Activated CD4-positive, CD25-positive, alpha-beta regulatory T cell treated with anti-CD3 and anti-CD28 coated beads, Interleukin-2, amount 50 U/mL, for 72 hours (primary cell): Measurements from ENCODE around the gene MACROD2.

Experiments
- DNase-seq: peaks from one replicate; pipeline ENCODE4 v3.0.0; 2021

MACROD2 gene

DNA sequence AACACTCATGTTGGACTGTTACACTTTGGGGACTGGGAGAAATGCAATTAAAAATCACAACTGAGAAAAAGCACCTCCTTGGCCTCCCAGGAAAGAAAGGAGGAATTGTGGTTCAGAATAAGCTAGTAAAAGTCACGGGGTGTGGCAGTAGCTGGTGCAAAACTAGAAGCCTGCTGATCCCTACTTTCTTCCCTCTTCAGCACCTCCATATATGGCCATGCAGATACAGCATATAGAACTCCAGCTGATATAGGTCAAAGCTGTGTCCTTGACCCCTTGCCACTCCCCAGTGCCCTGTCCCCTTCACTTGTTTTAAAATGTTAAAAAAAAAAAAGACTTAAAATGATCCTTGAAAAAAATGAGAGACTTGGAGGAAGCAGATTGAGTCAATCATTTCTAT is 347.6 kb downstream of the MACROD2 start:
- DNase-seq, result no peak

DNA sequence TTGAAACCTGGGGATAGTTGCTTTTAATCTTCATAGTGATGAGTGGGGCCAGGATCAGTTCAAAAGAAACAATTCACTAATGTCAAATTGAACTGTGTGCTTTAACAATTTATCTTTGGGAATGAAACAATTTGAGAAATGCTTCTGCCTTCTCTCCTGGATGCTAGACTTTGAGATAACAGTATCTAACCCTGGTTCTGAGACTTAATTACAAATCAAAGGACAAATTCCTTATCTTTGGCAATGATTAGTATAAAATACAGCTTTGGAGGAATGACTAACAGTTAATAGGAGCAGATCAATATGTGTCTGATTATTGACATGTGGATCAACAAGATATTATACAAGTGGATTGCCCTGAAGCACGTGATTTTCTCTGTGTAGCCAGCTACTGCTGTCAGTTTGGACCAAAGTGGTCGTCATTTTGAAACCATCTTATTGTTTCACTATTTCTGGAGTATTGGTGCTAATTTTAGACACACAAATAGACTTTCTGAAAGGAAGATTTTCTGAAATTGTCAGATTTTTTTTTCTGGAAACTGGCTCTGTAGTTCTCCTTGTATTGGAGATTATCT is 348.3 kb downstream of the MACROD2 start:
- DNase-seq, result no peak

DNA sequence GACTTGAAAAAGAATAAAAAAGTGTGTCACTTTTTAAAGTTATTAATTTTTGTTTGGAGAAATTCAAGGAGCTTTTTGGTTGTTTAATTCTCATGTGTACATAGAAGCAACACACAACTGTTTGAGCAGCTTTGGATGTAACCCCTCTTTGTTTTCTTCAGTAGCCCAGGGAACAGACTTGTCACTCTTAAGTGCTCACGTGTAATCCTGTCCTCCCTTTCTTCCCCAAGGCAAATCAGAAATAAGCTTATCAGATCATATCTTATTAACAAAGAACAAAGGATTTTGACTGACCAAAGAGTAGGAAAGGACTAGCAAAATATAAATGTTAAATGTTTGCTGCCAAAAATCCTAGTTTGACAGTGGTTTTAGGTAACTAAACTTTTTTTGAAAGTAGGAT is 349.4 kb downstream of the MACROD2 start:
- DNase-seq, result no peak

DNA sequence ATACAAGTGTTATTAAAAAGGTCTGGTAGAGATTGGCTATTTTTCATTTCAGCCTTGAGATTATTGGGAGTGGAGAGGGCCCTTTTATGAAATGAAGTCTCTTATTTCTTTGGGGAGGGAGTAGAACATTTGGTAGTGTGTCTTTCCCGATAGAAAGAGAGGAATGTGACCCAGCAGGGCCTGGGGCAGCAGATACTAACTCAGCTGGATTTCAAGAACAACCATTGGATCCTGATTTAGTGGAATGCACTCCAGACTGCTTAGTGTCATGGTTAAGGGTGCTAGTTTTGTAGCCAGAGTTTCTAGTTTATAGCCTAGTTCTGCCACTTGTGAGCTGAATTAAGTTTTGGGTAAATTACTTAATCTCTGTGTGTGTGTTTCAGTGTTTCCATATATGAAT is 360.5 kb downstream of the MACROD2 start:
- no peak for DNase-seq

DNA sequence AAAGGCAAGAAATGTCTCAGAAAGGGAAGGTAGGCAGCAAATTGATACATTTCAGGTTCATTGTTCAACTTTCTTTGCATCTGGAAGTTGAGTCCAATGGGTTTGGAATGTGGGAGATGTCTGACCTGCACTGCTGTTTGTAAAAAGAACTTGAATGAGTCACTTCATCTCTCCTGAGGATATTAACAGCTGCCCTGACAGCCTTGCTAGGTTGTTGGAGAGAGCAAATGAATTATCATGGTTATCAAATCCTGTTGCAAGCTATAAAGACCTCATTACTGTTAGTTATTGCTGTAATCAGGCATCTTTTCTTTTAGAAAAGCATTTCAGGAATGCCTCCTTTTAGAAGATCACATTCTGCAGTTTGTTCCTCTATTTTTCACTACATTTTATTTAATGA is 365.1 kb downstream of the MACROD2 start:
- no peak for DNase-seq

DNA sequence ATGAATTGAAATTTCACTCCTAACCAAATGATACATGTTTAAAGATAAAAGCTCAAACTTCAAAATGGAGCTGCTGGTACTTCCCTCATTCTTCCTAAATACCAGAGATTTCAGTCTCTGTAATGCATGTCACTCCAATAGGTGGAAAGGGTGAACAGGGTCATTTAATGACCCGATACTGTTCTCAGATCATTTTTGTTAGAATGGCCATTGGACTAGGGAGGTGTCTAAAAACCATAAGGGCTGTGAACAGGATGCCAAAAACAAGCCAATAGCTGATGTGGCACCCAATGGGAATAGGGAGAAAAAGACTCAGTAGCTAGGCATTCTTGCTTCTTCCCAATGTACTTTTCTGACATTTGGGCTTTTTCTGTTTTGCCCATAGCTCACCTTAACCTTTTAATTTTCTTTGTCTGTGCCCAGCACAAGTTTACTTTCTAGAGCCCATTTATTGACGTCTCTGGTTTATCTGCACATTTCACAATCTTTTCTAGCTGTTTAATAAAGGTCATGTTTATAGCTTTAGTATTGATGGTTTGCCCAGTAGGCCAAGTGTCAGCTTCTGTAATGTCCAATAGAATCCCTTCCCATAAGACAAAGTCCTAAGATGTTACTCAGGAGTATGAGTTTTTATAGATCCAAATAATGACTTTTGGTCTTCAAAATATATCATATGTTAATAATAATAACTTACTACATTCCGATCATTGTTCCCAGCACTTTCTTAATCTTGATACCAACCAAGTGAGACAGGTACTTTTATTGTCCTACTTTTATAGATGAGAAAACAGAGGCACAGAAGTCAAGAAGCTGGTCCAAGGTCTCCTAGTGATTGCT is 366.4 kb downstream of the MACROD2 start:
- DNase-seq, result no peak

DNA sequence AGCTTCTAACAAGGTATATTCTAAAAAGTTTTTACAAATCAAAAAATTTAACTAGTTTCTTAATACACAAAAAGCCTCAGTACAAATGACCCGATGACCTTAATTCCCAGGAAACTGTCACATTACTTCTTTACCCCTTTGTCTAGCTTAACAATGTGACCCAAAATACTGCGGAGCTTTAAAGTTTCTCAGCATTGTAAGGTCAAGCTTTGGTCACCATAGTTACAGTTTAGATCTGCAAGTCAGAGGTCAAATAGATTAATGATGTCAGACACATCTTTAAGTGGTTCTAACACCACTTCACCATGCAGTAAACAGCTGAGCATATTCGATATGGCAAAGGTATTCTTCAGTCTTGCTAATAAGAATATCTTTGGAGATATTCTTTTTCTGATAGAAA is 378.9 kb downstream of the MACROD2 start:
- no peak for DNase-seq

DNA sequence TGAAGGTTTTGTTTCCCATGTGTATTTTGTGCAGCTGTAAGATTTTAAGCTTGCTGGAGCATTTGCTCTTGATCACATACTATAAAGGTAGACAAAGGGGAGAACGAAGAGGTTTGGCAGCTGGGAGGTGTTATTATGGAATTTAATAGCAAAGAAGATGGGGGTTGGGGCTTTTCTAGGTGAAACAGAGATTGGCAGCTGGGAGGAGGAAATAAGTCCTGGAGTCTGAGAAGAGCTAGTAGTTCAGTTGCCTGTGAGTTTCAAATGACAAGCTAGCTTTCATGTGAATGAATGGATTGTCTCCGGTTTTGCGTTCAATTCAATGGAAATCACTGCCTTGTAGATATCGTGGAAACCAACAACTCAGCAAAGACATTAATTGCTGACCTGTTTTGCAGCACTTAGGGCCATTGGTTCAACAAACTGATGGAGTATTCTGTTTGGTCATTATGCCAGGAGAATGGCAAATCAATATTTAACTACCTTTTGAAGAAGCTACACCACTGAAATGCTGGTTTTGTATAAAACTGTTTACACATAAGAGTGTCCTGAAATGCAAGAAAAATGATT is 380.2 kb downstream of the MACROD2 start:
- DNase-seq, result no peak

DNA sequence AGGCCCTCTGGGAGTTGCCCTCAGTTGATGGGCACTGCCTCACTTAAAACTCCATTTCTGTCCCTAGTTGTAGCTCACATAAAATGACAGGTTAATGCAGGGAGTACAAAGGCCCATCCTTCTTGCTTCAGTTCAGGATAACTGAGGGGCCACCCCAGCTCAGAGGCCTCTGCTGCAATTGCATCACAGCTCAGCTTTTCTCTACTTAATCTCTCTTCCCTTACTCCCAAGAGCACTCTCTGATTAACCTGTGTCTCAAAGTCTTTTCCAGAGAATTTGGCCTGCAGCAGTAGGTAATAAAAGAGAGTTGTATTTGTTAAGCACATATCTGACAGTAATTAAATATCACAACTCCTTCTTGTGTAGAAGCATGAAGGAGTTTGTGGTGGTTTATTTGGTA is 383.0 kb downstream of the MACROD2 start:
- no peak for DNase-seq

DNA sequence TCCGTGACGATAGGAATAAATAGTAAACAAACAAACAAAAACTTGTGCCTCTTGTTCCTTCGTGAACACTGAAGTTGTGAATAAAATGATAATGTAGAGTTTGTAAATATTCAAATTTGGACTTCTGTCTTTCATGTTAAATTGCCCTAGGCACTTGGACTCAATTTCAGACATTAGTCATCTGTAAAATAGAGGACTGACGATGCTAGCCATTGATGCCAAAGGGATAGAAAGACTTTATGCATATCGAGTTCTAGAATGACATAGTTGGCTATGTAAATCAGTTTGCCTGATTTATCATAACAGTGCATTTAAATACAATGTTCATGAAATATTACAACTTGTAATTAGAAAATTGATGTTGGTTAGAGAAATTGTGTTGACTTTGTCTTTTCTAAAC is 388.0 kb downstream of the MACROD2 start:
- no peak for DNase-seq

DNA sequence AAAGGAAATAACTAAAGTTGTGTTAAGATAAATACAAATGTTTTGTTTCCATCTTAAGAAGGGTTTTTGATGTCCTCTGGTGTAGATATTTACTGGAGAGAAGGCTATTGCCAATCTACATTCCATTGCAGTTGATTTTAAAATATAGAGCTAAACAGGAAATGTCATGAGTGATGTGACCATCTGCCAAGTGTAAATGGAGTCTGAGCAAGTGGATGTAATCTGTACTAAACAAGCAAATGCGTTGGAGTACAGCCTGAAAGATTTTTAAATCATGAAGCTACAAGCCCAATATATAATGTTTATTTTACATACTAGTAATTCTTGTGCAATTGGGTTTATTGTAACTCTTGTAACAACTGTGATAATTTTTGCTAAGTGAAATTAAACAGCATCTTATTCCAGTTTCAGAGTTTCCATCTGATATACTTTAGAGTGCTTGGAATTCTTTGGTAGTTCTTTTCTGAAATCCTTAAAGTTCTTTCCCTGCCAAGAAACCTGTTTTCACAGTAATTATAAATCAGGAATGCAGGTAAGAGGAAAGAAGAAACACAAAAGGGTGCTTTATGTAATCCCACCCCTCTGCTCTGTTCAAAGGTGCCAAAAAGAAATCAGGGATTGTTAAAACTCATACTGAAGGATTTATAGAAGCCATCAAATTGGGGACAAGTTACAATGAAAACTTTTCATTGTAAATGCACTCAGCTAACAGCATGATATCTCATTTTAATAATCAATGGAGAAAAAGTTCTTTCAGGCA is 389.3 kb downstream of the MACROD2 start:
- no peak for DNase-seq

DNA sequence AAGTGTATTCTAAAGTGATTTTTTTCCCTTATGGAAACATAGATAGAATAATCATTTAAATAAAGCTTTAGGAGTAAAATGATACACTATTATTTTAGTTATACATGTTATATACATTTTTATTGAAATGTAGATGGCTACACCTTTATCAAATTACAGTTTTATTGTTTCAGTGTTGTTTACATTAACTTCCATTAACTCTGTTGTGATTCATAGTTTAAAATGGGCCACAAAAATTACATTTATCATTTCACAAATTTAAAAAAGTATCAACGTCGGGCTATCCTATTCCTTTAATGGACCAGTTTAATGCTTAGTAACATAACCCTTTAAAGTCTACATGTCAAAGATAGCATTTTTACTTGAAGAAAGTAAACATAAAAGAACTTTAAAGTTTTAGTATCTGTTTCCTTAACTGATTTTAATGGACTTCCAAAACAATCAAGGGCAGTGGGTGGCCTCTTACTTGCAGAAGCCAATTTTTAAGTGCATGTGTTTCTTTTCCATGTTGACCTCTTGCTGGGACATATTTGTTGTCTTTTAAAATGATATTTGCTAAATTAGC is 389.9 kb downstream of the MACROD2 start:
- DNase-seq, result no peak

DNA sequence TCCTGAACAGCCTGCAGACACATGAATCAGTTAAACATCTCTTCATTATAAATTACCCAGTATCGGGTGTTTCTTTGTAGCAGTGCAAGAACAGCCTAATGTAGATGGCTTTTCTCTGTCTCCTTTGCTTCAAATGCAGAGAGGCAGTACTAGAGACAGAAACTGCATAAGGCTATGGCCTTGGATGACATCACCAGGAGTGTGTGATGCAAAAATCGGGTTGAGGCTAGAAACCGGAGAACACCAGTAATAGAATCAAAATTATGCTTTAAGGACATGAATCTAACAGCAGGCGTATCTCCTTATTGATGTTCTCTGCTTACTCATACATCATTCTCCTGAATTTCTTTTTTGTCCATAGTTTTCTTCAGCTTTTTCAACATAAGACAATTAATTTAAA is 391.4 kb downstream of the MACROD2 start:
- no peak for DNase-seq

DNA sequence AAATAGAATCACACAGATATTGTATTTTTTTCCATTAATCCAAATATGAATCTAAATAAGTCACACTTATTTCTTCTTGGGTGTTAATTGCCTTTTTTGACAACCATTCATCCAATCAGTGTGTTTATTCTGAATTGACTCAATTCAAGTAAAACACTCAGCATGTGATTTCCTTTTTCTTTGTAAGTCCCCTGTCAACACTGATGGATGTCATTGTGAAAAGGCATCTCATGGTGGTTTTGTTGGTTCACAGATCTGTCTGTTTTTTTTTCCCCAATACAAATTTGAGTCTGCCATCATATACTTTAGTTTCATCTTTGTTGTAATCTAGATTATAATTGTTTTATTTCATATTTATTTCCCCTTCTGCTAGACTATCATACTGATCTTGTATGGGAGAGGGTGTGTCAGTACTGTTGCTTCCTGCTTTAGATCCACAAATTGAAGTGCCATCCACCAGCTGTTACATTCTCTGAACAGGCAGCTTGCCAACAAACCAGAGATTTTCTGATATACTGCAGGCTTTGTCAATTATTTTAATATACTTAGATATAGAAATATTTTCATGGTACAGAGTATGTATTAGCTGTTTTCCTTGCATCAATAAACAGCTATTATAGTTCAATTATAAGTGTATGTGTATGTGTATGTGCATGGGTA is 406.3 kb downstream of the MACROD2 start:
- no peak for DNase-seq

DNA sequence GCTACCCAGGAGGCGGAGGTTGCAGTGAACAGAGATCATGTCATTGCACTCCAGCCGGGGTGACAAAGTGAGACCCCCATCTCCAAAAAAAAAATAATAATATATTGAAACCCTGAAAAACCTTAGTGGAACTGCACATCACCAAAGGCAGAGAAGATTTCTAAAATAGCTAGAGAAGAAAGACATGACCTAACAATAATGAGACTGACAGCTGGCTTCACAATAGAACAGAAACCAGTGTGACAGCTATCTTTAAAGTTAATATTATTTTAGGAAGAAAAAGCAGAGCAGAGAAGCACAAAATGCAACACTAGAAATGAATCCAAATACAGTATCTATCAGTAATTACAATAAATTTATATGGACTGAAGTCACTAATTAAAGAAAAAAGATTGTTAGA is 409.2 kb downstream of the MACROD2 start:
- DNase-seq, result no peak

DNA sequence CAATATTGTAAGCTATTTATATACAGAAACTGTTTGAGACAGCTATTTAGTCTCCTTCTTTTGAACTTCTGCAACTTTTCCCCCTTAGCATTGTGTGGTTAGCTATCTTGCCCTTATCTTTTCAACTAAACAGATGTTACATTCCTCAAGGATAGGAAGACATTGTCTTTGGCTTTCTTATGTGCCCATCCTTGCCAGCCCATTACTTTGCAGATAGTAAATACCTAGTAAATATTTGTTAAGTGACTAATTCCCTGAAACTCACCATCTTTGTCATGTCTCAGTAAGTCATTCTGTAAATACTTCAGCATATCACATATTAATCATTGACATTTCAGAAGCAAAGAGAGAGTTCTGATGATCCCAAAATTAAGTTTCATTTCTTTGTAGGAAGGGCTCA is 411.2 kb downstream of the MACROD2 start:
- DNase-seq, result no peak

DNA sequence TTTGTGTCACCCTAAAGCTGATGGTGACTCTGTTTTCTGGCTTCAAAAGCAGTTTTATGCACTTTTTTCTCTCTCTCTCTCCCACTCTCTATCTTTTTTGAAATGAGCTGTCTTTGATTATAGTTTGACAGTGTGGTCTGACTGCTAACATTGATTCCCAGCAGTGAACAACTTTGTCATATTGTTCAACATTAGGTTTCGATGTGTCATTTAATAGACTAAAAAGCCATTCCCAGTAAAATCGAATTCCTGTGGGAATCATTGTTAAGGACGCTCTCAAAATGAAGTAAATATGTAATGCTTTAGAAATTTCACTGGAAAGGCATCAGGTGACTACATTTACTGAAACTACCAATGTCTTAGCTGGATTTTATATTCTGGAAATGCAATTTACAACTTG is 412.0 kb downstream of the MACROD2 start:
- no peak for DNase-seq

DNA sequence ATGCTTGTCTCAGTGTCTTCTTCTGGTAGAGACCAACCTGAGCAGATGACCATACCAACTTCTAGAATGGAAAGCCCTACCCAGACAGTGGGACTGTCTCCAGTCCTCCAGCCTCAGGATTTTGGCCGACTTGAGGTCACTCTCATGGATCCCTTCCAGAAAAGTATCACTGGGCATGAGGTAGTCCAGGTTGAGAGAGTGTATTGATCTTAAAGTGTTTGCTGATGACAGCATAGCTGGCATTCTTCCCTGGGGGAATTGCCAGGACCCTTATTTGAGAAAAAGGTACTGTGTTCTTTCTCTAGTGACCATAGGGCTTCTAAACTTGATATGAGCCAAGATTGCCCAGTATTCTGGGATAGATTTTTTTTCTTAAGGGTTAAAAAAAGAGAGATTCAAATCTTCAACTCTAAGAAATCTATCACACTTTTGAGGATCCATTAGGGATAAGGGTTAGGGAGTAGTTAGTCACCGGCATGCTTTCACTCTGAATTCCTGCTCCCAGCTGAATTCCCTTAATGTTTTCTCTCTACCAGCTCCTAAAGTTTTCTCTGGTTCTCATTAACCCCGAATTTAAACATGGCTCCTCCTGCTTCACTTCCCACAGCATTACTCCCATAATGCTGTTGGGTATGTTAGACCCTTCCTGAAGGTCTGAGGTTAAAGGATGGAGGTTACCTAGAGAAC is 415.7 kb downstream of the MACROD2 start:
- no peak for DNase-seq

DNA sequence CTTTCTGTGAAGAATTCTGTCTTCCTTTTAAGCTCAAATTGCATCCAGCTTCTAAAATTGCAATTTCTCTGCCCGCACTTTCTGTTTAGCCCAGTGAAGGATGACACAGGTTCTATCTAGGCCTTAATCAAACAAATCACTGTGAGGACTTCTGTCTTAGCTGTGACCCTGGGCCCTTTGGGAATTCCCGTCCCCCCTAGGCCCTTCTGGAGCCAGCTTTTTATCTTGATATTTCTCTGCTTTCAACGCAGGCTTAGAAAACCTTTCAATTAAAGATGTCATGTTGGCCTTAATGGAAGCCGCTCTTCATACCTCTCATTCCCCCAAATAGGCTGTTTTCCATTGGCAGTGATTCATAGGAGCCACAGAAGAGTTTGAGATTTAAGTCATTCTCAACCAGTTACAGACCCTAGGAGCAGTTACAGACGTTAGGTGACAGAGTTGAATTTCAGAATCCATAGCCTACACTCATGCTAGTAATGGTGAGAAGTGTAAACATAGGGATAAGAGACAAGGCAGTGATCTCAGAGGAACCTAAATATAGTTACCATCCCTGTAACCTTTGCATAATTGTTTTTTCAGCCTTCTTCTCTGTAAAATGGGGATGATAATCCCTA is 416.9 kb downstream of the MACROD2 start:
- no peak for DNase-seq

DNA sequence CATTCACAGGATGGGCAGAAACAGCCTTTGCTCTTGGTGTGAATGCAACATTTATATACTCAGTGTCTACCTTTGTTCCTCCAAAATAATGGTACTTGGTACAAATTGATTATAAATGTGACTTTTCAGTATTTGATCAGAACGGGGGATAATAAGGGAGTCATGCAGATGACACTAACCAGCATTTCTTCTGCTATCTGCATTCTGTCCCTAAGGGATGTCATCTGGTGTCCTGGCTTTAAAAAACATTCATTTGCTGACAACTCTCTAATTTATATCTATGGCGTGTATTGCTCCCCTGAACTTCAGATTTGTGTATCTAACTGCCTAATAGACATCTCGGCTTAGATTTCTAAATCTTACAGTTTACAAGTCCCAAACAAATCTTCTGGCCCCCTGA is 418.5 kb downstream of the MACROD2 start:
- no peak for DNase-seq

DNA sequence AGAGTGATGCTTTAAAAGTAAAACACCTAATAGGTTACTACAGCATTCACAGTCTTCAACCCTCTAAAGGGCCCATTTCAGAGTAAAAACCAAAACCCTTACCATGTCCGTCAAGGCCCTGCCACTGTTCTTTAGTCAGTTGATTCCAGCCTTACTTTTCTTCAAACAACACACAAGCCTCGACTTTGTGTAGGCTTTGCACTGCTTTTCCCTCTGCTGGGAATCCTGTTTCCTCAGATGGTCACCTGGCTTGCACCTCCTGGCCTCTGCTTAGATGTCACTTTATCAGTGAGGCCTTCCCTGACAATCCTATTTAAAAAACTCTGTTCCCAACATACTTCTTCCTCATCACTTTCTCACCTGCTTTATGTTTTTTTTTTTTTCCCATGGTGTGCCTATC is 419.2 kb downstream of the MACROD2 start:
- no peak for DNase-seq

DNA sequence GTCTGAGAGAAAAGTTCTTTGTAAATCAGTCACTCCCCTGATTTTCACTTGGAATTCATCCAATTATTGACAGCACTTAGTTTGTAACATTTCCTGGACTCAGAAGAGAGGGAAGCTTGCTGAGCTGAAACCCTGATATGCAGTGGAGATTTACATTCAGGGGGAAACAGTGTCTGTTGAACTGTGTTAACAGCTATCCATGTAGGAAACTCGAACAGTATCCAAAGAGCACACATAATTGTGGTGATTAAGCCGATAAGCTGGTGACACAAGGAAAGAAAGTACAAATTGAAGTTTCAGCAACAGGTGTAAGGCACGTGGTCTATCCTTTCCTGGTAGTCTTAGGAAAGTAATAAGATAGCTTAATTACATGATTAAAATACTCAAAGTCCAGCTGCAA is 420.2 kb downstream of the MACROD2 start:
- no peak for DNase-seq
